Adipocyte (in vitro differentiated cells): ENCODE data around the gene DHFR.
A peak's percentile ranks its signal among the peaks of the same experiment; 100 is the strongest.

Experiments used
- DNase-seq: peaks from one replicate; pipeline ENCODE4 v3.0.0-alpha.2; 2015; ENCODE audit warnings: low read depth
- H3K27me3 ChIP-seq: replicated peaks from 2 replicates; pipeline ENCODE4 v1.7.0; 2013; ENCODE audit warnings: mild to moderate bottlenecking, low read length, moderate library complexity; ENCODE audit not compliant: control insufficient read depth, insufficient read depth
- H3K36me3 ChIP-seq: 2 replicates; pipeline ENCODE4 v1.7.0; 2013; ENCODE audit warnings: low read length, mild to moderate bottlenecking, moderate library complexity; ENCODE audit not compliant: control insufficient read depth, insufficient read depth, severe bottlenecking
- H3K4me1 ChIP-seq: 2 replicates; pipeline ENCODE4 v1.7.0; 2013; ENCODE audit warnings: mild to moderate bottlenecking, low read length, moderate library complexity; ENCODE audit not compliant: control insufficient read depth, insufficient read depth
- H3K4me3 ChIP-seq: 2 replicates; pipeline ENCODE4 v1.7.0; 2013; ENCODE audit warnings: mild to moderate bottlenecking, low read length, moderate library complexity
- H3K9ac ChIP-seq: 2 replicates; pipeline ENCODE4 v1.7.0; 2013; ENCODE audit warnings: mild to moderate bottlenecking, low read length, moderate library complexity
- H3K9me3 ChIP-seq: 2 replicates; pipeline ENCODE4 v1.7.0; 2013; ENCODE audit warnings: mild to moderate bottlenecking, low read length, moderate library complexity; ENCODE audit not compliant: control insufficient read depth

DHFR gene

GRCh38 chr5:80654391-80655230, at the start of gene DHFR, which contains the start of gene MSH3:
Gene DHFR, minus strand, starts transcription at chr5:80654983. Its CDS starts 494 bp downstream, at chr5:80654489.
Gene MSH3, plus strand, starts transcription at chr5:80654652. Its CDS starts 76 bp downstream, at chr5:80654728.
- H3K4me3 ChIP-seq, result peak within 1 kb of the TSS; percentile 92
- H3K9ac ChIP-seq, result peak within 1 kb of the TSS; percentile 96
- H3K4me1 ChIP-seq, result peaks cover 32% of the 10 kb centered on the region

GRCh38 chr5:80704221-80704620, 49.4 kb upstream of the DHFR start:
- no peaks in the 10 kb centered on the region for H3K9me3 ChIP-seq
- no peak overlapping the region for H3K9ac ChIP-seq
- H3K4me3 ChIP-seq, result no peak overlapping the region
- DNase-seq, result no peak
- peaks cover 6% of the 10 kb centered on the region for H3K36me3 ChIP-seq
- no peaks in the 10 kb centered on the region for H3K27me3 ChIP-seq
- H3K4me1 ChIP-seq, result peaks cover 6% of the 10 kb centered on the region

More at GRCh38 chr5:80654391-80655230, at the start of gene DHFR, which contains the start of gene MSH3:
- Histone ChIP-seq H3K9me3 (no peaks in the 10 kb centered on the region), H3K36me3 (peaks cover 12% of the 10 kb centered on the region), H3K27me3 (no peaks in the 10 kb centered on the region)
- DNase-seq, result peak; percentile 94

- no peak overlapping the region for H3K4me3 ChIP-seq
These were observed 49.0 kb upstream of the DHFR start for GRCh38 chr5:80703747-80704146.

GRCh38 chr5:80703291-80703690, 48.5 kb upstream of the DHFR start:
- H3K27me3 ChIP-seq, result no peaks in the 10 kb centered on the region
- peaks cover 6% of the 10 kb centered on the region for H3K4me1 ChIP-seq
- no peaks in the 10 kb centered on the region for H3K9me3 ChIP-seq
- no peak overlapping the region for H3K9ac ChIP-seq
- H3K4me3 ChIP-seq, result no peak overlapping the region
- no peak for DNase-seq
- peaks cover 6% of the 10 kb centered on the region for H3K36me3 ChIP-seq

More at GRCh38 chr5:80703747-80704146, 49.0 kb upstream of the DHFR start:
- no peaks in the 10 kb centered on the region for H3K9me3 ChIP-seq
- no peak for DNase-seq
- peaks cover 6% of the 10 kb centered on the region for H3K4me1 ChIP-seq
- no peak overlapping the region for H3K9ac ChIP-seq
- no peaks in the 10 kb centered on the region for H3K27me3 ChIP-seq
- H3K36me3 ChIP-seq, result peaks cover 6% of the 10 kb centered on the region

- no peak overlapping the region for H3K9ac ChIP-seq
- no peak overlapping the region for H3K4me3 ChIP-seq
- peaks cover 9% of the 10 kb centered on the region for H3K36me3 ChIP-seq
- H3K9me3 ChIP-seq, result no peaks in the 10 kb centered on the region
- H3K4me1 ChIP-seq, result no peaks in the 10 kb centered on the region
- no peaks in the 10 kb centered on the region for H3K27me3 ChIP-seq
- no peak for DNase-seq
These were observed 46.8 kb upstream of the DHFR start for GRCh38 chr5:80701597-80701996.

- Histone ChIP-seq H3K9ac (no peak overlapping the region), H3K9me3 (no peaks in the 10 kb centered on the region), H3K27me3 (no peaks in the 10 kb centered on the region), H3K4me3 (no peak overlapping the region), H3K4me1 (no peaks in the 10 kb centered on the region), H3K36me3 (peaks cover 13% of the 10 kb centered on the region)
- DNase-seq, result no peak
These were observed 43.6 kb upstream of the DHFR start for GRCh38 chr5:80698369-80698768.

- Histone ChIP-seq H3K4me1 (no peaks in the 10 kb centered on the region), H3K4me3 (no peak overlapping the region), H3K9me3 (no peaks in the 10 kb centered on the region), H3K9ac (no peak overlapping the region), H3K36me3 (peaks cover 9% of the 10 kb centered on the region), H3K27me3 (no peaks in the 10 kb centered on the region)
- no peak for DNase-seq
These were observed 42.3 kb upstream of the DHFR start for GRCh38 chr5:80697100-80697499.

- Histone ChIP-seq H3K27me3 (no peaks in the 10 kb centered on the region), H3K4me1 (no peaks in the 10 kb centered on the region), H3K9me3 (no peaks in the 10 kb centered on the region), H3K4me3 (no peak overlapping the region), H3K9ac (no peak overlapping the region), H3K36me3 (peaks cover 7% of the 10 kb centered on the region)
- DNase-seq, result no peak
These were observed 41.7 kb upstream of the DHFR start for GRCh38 chr5:80696450-80696849.

GRCh38 chr5:80695666-80696065, 40.9 kb upstream of the DHFR start:
- no peaks in the 10 kb centered on the region for H3K4me1 ChIP-seq
- H3K27me3 ChIP-seq, result no peaks in the 10 kb centered on the region
- no peaks in the 10 kb centered on the region for H3K9me3 ChIP-seq
- no peak overlapping the region for H3K9ac ChIP-seq
- DNase-seq, result no peak
- H3K36me3 ChIP-seq, result peaks cover 7% of the 10 kb centered on the region
- H3K4me3 ChIP-seq, result no peak overlapping the region

- H3K9ac ChIP-seq, result no peak overlapping the region
These were observed 34.8 kb upstream of the DHFR start for GRCh38 chr5:80689627-80690026.

GRCh38 chr5:80688648-80689420, 34.1 kb upstream of the DHFR start:
- H3K9me3 ChIP-seq, result no peaks in the 10 kb centered on the region
- no peak overlapping the region for H3K9ac ChIP-seq
- peaks cover 2% of the 10 kb centered on the region for H3K36me3 ChIP-seq
- H3K4me1 ChIP-seq, result no peaks in the 10 kb centered on the region
- no peak overlapping the region for H3K4me3 ChIP-seq
- no peaks in the 10 kb centered on the region for H3K27me3 ChIP-seq
- DNase-seq, result no peak

More at GRCh38 chr5:80689627-80690026, 34.8 kb upstream of the DHFR start:
- Histone ChIP-seq H3K4me1 (no peaks in the 10 kb centered on the region), H3K27me3 (no peaks in the 10 kb centered on the region), H3K9me3 (no peaks in the 10 kb centered on the region), H3K36me3 (peaks cover 4% of the 10 kb centered on the region), H3K4me3 (no peak overlapping the region)
- DNase-seq, result no peak
